Fibroblast of lung (primary cell): Measurements from ENCODE around the gene AP5B1.

ENCODE experiments used
- EZH2 ChIP-seq: IDR thresholded peaks from 2 replicates; pipeline ENCODE4 v1.5.1; 2012; ENCODE audit warnings: low read length, control low read depth, mild to moderate bottlenecking; ENCODE audit errors: missing control alignments
- TF ChIP-seq, protein P1 (sequence below), 2 donors: IDR thresholded peaks in 1 of 2; conservative IDR thresholded peaks in 1 of 2; 1 replicate in 1 of 2; 2 replicates in 1 of 2; pipeline ENCODE4 v1.5.1; 2011 to 2012; ENCODE audit warnings: low read length in 2 of 2, control low read depth in 1 of 2, inconsistent platforms in 1 of 2, low read depth in 1 of 2, mild to moderate bottlenecking in 1 of 2

- TF ChIP-seq, protein P1, sequence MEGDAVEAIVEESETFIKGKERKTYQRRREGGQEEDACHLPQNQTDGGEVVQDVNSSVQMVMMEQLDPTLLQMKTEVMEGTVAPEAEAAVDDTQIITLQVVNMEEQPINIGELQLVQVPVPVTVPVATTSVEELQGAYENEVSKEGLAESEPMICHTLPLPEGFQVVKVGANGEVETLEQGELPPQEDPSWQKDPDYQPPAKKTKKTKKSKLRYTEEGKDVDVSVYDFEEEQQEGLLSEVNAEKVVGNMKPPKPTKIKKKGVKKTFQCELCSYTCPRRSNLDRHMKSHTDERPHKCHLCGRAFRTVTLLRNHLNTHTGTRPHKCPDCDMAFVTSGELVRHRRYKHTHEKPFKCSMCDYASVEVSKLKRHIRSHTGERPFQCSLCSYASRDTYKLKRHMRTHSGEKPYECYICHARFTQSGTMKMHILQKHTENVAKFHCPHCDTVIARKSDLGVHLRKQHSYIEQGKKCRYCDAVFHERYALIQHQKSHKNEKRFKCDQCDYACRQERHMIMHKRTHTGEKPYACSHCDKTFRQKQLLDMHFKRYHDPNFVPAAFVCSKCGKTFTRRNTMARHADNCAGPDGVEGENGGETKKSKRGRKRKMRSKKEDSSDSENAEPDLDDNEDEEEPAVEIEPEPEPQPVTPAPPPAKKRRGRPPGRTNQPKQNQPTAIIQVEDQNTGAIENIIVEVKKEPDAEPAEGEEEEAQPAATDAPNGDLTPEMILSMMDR (conservative IDR thresholded peaks at IDR 0.05 in 1 of 2, IDR thresholded peaks at IDR 0.05 in 1 of 2; ENCODE audit: low read depth in 1 of 2, low read length in 2 of 2): no peak
- TF ChIP-seq EZH2: no peak
Measured at GRCh38 chr11:65780770-65781151, at the start of gene AP5B1.
